ENCODE data around the gene DEXI. TPM values are rescaled to one million over a fixed set of nuclear protein-coding genes. Genes with fewer than 3 reads are reported as not detected.

DEXI gene
- total RNA-seq, 1 experiment from 2014 or later, result 23.7 TPM

DNA sequence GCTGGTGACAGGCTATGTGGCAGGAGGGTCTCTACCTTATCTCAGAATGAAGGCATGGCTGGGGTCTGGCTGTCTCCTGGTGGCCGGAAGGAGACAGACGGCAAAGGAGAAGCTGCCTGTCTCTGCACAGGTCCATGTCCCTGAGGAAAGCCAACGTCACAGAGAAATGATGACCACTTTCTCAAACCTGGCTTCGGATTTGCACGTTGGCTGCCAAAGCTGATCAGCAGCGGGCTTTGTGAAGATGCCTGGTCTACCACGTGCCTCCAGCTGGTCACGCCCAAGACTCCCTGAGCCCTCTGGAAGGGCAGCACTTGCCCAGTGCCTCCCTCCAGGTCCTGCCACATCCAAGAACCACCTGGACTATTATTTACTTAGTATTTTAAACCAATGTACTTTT is 8.4 kb downstream of the DEXI start:
- H3K9me3 Mint-ChIP-seq (ENCODE audit: unreplicated experiment), result no peaks in the 10 kb centered on the region
- POLR2A ChIA-PET, result no interaction called here
- H3K36me3 Mint-ChIP-seq (ENCODE audit: insufficient read depth, unreplicated experiment), result peaks cover 12% of the 10 kb centered on the region
- intact Hi-C loops (cut with micrococcal nuclease; ENCODE audit: unreplicated experiment), result no loop called here
- no peak overlapping the region for H3K27ac Mint-ChIP-seq (ENCODE audit: unreplicated experiment)
- no peaks in the 10 kb centered on the region for H3K27me3 Mint-ChIP-seq (ENCODE audit: insufficient read depth, unreplicated experiment)
- Histone ChIP-seq H3K36me3 (ENCODE audit: control insufficient read depth, insufficient read depth, low read length) (no peaks in the 10 kb centered on the region), H3K27me3 (replicated peaks; ENCODE audit: control insufficient read depth, insufficient read depth, low read length) (no peaks in the 10 kb centered on the region), H3K4me1 (peaks cover 6% of the 10 kb centered on the region; the same call in 1 of the 2 replicates), H3K4me3 (ENCODE audit: low read depth, low read length) (no peak overlapping the region), H3K9me3 (no peaks in the 10 kb centered on the region)
- H3K4me1 Mint-ChIP-seq (ENCODE audit: low read depth, unreplicated experiment), result no peaks in the 10 kb centered on the region
- H3K4me3 Mint-ChIP-seq (ENCODE audit: unreplicated experiment), result no peak overlapping the region
- no peak for DNase-seq
- TF ChIP-seq, protein P1, sequence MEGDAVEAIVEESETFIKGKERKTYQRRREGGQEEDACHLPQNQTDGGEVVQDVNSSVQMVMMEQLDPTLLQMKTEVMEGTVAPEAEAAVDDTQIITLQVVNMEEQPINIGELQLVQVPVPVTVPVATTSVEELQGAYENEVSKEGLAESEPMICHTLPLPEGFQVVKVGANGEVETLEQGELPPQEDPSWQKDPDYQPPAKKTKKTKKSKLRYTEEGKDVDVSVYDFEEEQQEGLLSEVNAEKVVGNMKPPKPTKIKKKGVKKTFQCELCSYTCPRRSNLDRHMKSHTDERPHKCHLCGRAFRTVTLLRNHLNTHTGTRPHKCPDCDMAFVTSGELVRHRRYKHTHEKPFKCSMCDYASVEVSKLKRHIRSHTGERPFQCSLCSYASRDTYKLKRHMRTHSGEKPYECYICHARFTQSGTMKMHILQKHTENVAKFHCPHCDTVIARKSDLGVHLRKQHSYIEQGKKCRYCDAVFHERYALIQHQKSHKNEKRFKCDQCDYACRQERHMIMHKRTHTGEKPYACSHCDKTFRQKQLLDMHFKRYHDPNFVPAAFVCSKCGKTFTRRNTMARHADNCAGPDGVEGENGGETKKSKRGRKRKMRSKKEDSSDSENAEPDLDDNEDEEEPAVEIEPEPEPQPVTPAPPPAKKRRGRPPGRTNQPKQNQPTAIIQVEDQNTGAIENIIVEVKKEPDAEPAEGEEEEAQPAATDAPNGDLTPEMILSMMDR (IDR thresholded peaks at IDR 0.05; ENCODE audit: insufficient read depth in 1 of 2, low read depth in 1 of 2, low read length in 1 of 2, severe bottlenecking in 1 of 2, unreplicated experiment in 1 of 2), result no peak
- no TSS peak for BruUV-seq (replicated peaks)
- CTCF ChIA-PET, result no interaction called here

DNA sequence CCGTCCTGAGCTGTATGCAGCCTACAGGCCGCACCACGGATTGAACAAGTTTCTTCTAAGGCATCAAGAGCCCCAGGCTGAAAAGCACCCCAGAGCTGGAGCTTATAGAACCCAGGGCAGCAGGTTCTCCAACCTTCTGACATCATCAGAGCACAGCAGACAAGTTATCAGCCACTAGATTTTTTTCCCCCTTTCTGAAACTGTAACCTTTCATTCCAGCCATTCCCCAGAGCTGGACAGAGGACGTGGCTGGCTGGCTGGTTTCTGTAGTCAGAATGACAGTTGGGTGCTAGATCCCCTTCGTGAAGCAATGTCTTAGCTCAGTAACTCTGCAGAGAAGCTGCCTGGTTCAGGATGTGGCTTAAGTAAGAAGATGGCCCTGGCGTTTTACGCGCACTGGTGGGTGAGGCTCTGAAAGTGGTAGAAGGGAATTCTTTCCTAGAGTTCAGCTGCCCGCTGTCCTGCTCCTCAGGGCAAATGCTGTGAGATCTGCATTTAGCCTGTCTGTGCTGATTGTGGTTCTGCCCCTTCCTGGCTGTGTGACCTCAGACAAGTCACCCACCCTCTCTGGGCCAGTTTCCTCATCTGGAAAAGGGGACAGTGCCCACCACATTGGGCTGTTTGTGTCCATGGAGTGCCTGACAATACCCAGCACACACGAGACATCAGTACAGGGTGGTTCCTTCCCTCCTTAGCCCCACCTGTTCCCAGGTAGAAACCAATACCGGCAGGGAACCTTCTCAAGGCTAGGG is 9.1 kb downstream of the DEXI start:
- Mint-ChIP-seq H3K9me3 (ENCODE audit: unreplicated experiment) (no peaks in the 10 kb centered on the region), H3K4me1 (ENCODE audit: low read depth, unreplicated experiment) (no peaks in the 10 kb centered on the region), H3K27ac (ENCODE audit: unreplicated experiment) (peak overlapping the region; percentile 50), H3K36me3 (ENCODE audit: insufficient read depth, unreplicated experiment) (peaks cover 12% of the 10 kb centered on the region), H3K27me3 (ENCODE audit: insufficient read depth, unreplicated experiment) (no peaks in the 10 kb centered on the region), H3K4me3 (ENCODE audit: unreplicated experiment) (no peak overlapping the region)
- TF ChIP-seq, protein P1 (IDR thresholded peaks at IDR 0.05; ENCODE audit: insufficient read depth in 1 of 2, low read depth in 1 of 2, low read length in 1 of 2, severe bottlenecking in 1 of 2, unreplicated experiment in 1 of 2), result no peak
- POLR2A ChIA-PET, result interaction anchor here (1.2 kb wide), 1 partner anchor 9 kb away, joined by 5 read pairs; the partner anchor contains the start of gene DEXI
- Histone ChIP-seq H3K27me3 (replicated peaks; ENCODE audit: control insufficient read depth, insufficient read depth, low read length) (no peaks in the 10 kb centered on the region), H3K9me3 (no peaks in the 10 kb centered on the region), H3K36me3 (ENCODE audit: control insufficient read depth, insufficient read depth, low read length) (no peaks in the 10 kb centered on the region), H3K4me1 (peaks cover 6% of the 10 kb centered on the region; the same call in 1 of the 2 replicates), H3K4me3 (ENCODE audit: low read depth, low read length) (no peak overlapping the region)
- no TSS peak for BruUV-seq (replicated peaks)
- CTCF ChIA-PET, result no interaction called here
- DNase-seq, result peak in 1 of 2 experiments; percentile 26
- intact Hi-C loops (cut with micrococcal nuclease; ENCODE audit: unreplicated experiment), result no loop called here

DNA sequence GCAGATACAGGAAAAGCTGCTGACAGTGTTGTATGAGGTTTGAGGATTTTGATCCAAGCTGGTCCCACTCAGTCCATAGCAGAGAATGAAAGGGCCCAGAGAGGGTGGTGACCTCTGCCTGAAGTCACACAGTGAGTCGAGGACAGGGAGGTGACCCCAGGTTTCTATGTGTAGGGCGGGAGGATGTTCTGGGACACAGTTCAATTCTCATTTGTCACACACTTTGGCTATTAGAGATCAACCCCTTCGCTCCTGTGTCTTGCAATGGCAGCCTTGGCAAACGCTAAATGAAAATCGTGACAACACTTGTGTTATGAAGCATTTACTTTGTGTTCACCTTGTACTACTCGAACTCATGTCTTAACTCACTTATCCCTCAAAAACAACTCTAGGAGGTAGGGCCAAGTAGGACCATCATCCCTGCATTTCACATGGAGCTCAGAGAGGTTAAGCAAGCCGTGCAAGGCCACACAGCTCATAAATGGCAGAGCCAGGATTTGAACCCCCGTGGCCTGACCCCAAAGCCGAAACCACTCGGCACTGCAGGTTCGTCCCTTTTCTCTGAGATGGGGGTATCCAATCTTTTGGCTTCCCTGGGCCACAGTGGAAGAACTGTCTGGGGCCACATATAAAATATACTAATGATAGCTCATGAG is 10.2 kb downstream of the DEXI start:
- BruUV-seq (replicated peaks), result no TSS peak
- Mint-ChIP-seq H3K27me3 (ENCODE audit: insufficient read depth, unreplicated experiment) (no peaks in the 10 kb centered on the region), H3K4me1 (ENCODE audit: low read depth, unreplicated experiment) (no peaks in the 10 kb centered on the region), H3K27ac (ENCODE audit: unreplicated experiment) (no peak overlapping the region), H3K4me3 (ENCODE audit: unreplicated experiment) (no peak overlapping the region), H3K9me3 (ENCODE audit: unreplicated experiment) (no peaks in the 10 kb centered on the region), H3K36me3 (ENCODE audit: insufficient read depth, unreplicated experiment) (peaks cover 12% of the 10 kb centered on the region)
- POLR2A ChIA-PET, result interaction anchor here (1.2 kb wide), 1 partner anchor 10 kb away, joined by 5 read pairs; the partner anchor contains the start of gene DEXI
- Histone ChIP-seq H3K4me1 (peaks cover 6% of the 10 kb centered on the region; the same call in 1 of the 2 replicates), H3K4me3 (ENCODE audit: low read depth, low read length) (no peak overlapping the region), H3K36me3 (ENCODE audit: control insufficient read depth, insufficient read depth, low read length) (no peaks in the 10 kb centered on the region; the same call in 1 of the 2 replicates), H3K27me3 (replicated peaks; ENCODE audit: control insufficient read depth, insufficient read depth, low read length) (no peaks in the 10 kb centered on the region), H3K9me3 (no peaks in the 10 kb centered on the region)
- no peak for DNase-seq
- TF ChIP-seq, protein P1 (IDR thresholded peaks at IDR 0.05; ENCODE audit: insufficient read depth in 1 of 2, low read depth in 1 of 2, low read length in 1 of 2, severe bottlenecking in 1 of 2, unreplicated experiment in 1 of 2), result no peak
- CTCF ChIA-PET, result interaction anchor here (1.7 kb wide), 1 partner anchor 13 kb away, joined by 7 read pairs; no protein-coding TSS in a partner anchor
- intact Hi-C loops (cut with micrococcal nuclease; ENCODE audit: unreplicated experiment), result no loop called here

All from Caco-2 (cell line).